K562 (cell line): ENCODE data around the gene IL2RG. TPM values are rescaled to one million over a fixed set of nuclear protein-coding genes. Genes with fewer than 3 reads are reported as not detected.

Experiments
- ATAC-seq: fragments of 200-7000 bp; cut with Tn5 transposase; 3 replicates; pipeline ENCODE4 v1.9.1; 2020; ENCODE audit warnings: moderate library complexity
- BruUV-seq: library from RNA; stranded (reverse); fragments of 400-500 nt; replicated peaks from 2 replicates; lab custom pipeline; 2021; lab: Mats Ljungman, UMichigan
- CTCF ChIA-PET: fragments of 300-600 bp; formaldehyde crosslinking; extraction: SDS; loops from one replicate; lab custom pipeline; 2021; ENCODE audit warnings: low intra/inter-chr PET ratio; lab: Yijun Ruan, JAX
- POLR2A ChIA-PET: fragments of 300-600, 350-650 bp; sonication (Branson Sonifier 250); formaldehyde crosslinking; extraction: SDS; loops from one replicate; lab custom pipeline; 2021; ENCODE audit warnings: antibody characterized with exemption, inconsistent platforms; lab: Yijun Ruan, JAX
- DNase-seq, 4 experiments: peaks; one replicate each; pipeline versions ENCODE4 v3.0.0 to v3.0.0-alpha.2; 2011 to 2018; ENCODE audit warnings: low spot score in 3 of 4, mixed read lengths in 3 of 4; ENCODE audit errors: extremely low read depth in 1 of 4
- FAIRE-seq: peaks from 2 replicates; lab custom pipeline; 2011; peaks lifted over from hg19 to GRCh38; lab: Jason Lieb, UNC
- H2AFZ ChIP-seq: 2 replicates; pipeline ENCODE4 v1.6.0; 2011; ENCODE audit warnings: low read depth, low read length, control low read depth, inconsistent platforms
- H3K27ac ChIP-seq: fragments of 200-600 bp; 3 replicates; pipeline ENCODE4 v1.8.0; 2011; ENCODE audit warnings: low read depth, mild to moderate bottlenecking, control low read depth, inconsistent platforms, low read length, moderate library complexity, mixed read lengths; ENCODE audit errors: extremely low read depth
- H3K27me3 ChIP-seq, 2 experiments: fragments of 300-600 bp in 1 of 2; 2 replicates in 1 of 2; 3 replicates in 1 of 2; pipeline versions ENCODE4 v1.6.0 to v1.8.0; 2011; ENCODE audit warnings: inconsistent platforms in 2 of 2, low read length in 2 of 2, mild to moderate bottlenecking in 1 of 2, mixed read lengths in 1 of 2, moderate library complexity in 1 of 2; ENCODE audit not compliant: control insufficient read depth in 2 of 2, insufficient read depth in 2 of 2
- H3K36me3 ChIP-seq: fragments of 300-600 bp; 3 replicates; pipeline ENCODE4 v1.8.0; 2011; ENCODE audit warnings: mild to moderate bottlenecking, low read length, inconsistent platforms; ENCODE audit not compliant: control insufficient read depth, insufficient read depth
- H3K4me1 ChIP-seq, 2 experiments: fragments of 200-600 bp in 1 of 2; replicated peaks in 1 of 2; 2 replicates in 1 of 2; 3 replicates in 1 of 2; pipeline versions ENCODE4 v1.5.1 to v1.8.0; 2011; ENCODE audit warnings: inconsistent platforms in 2 of 2, low read length in 2 of 2, mild to moderate bottlenecking in 1 of 2, mixed read lengths in 1 of 2, moderate library complexity in 1 of 2; ENCODE audit not compliant: control insufficient read depth in 2 of 2, insufficient read depth in 2 of 2
- H3K4me2 ChIP-seq: 2 replicates; pipeline ENCODE4 v1.6.1; 2011; ENCODE audit warnings: low read length, control low read depth, inconsistent platforms, mixed read lengths; ENCODE audit not compliant: insufficient read depth
- H3K4me3 ChIP-seq: fragments of 200-600 bp; sonication (generic), shearing (Covaris generic); 2 replicates; pipeline ENCODE4 v1.5.1; 2016; ENCODE audit warnings: control low read depth, inconsistent platforms
- H3K79me2 ChIP-seq: fragments of 200-600 bp; 3 replicates; pipeline ENCODE4 v1.8.0; 2011; ENCODE audit warnings: low read length, inconsistent platforms; ENCODE audit not compliant: control insufficient read depth, insufficient read depth
- H3K9ac ChIP-seq, 2 experiments: 2 replicates each; pipeline versions ENCODE4 v1.6.0 to v1.6.1; 2011; ENCODE audit warnings: low read depth in 2 of 2, low read length in 2 of 2, control low read depth in 1 of 2, inconsistent platforms in 1 of 2, mild to moderate bottlenecking in 1 of 2, mixed read lengths in 1 of 2; ENCODE audit not compliant: insufficient read depth in 1 of 2
- H3K9me1 ChIP-seq: one replicate; pipeline ENCODE4 v1.6.0; 2011; ENCODE audit warnings: inconsistent platforms, mild to moderate bottlenecking, low read length, moderate library complexity; ENCODE audit not compliant: control insufficient read depth, insufficient read depth
- H3K9me3 ChIP-seq: replicated peaks from 2 replicates; pipeline ENCODE4 v1.5.1; 2011; ENCODE audit warnings: low read depth, low read length, inconsistent platforms; ENCODE audit not compliant: control insufficient read depth, insufficient read depth
- H4K20me1 ChIP-seq: replicated peaks from 2 replicates; pipeline ENCODE4 v1.6.1; 2011; ENCODE audit warnings: low read length, inconsistent platforms, mixed read lengths; ENCODE audit not compliant: control insufficient read depth, insufficient read depth
- CHD4 ChIP-seq: fragments of 200-600 bp; sonication (generic); IDR thresholded peaks from 3 replicates; pipeline ENCODE4 v1.6.1; 2012; ENCODE audit warnings: low read depth, mild to moderate bottlenecking, mixed read lengths, low read length, inconsistent platforms; ENCODE audit not compliant: insufficient read depth, insufficient replicate concordance, poor library complexity, severe bottlenecking
- GTF2E2 ChIP-seq: fragments of 200-800 bp; sonication (Bioruptor generic); IDR thresholded peaks from 2 replicates; pipeline ENCODE4 v1.6.1; 2016; ENCODE audit warnings: missing genetic modification characterization, missing compliant biosample characterization
- JUN ChIP-seq, 2 experiments: sonication (generic) in 1 of 2; formaldehyde crosslinking in 1 of 2; IDR thresholded peaks; 2 replicates each; pipeline versions ENCODE4 v1.6.1 to v1.8.0; 2012 to 2022; ENCODE audit warnings: borderline replicate concordance in 2 of 2, mild to moderate bottlenecking in 2 of 2, improper control_type of control experiment in 1 of 2, low read depth in 1 of 2, low read length in 1 of 2, missing genetic modification reagents in 1 of 2
- MEF2A ChIP-seq: IDR thresholded peaks from 2 replicates; pipeline ENCODE4 v1.6.1; 2011; ENCODE audit warnings: low read depth, mild to moderate bottlenecking, low read length, moderate library complexity; ENCODE audit not compliant: control insufficient read depth
- NFE2L1 ChIP-seq: fragments of 450-650 bp; IDR thresholded peaks from 2 replicates; pipeline ENCODE4 v1.6.1; 2016; ENCODE audit warnings: missing genetic modification characterization, low read depth, mild to moderate bottlenecking, missing compliant biosample characterization, moderate library complexity, borderline replicate concordance
- SMAD4 ChIP-seq: fragments of 250-450 bp; sonication (Bioruptor Pico); conservative IDR thresholded peaks from 2 replicates; pipeline ENCODE4 v1.8.0; 2021; ENCODE audit warnings: inconsistent platforms, mild to moderate bottlenecking, moderate library complexity
- TARDBP ChIP-seq: fragments of 450-650 bp; IDR thresholded peaks from 2 replicates; pipeline ENCODE4 v1.6.1; 2016
- TRIM24 ChIP-seq, 2 experiments: fragments of 450-650 bp; IDR thresholded peaks; 2 replicates each; pipeline ENCODE4 v1.6.1; 2016
- XRCC5 ChIP-seq: fragments of 200-400 bp; formaldehyde crosslinking; IDR thresholded peaks from 2 replicates; pipeline ENCODE4 v1.6.1; 2017; ENCODE audit warnings: low read depth, mild to moderate bottlenecking, low read length
- ZC3H11A ChIP-seq: IDR thresholded peaks from 2 replicates; pipeline ENCODE4 v1.6.1; 2012; ENCODE audit warnings: low read depth, low read length, improper control_type of control experiment
- WGBS: fragments of 100-300 bp; shearing (Covaris generic); methylation state at CpG from one replicate; pipeline ENCODE4 v1.1.6; 2016; ENCODE audit warnings: low coverage, mixed read lengths; ENCODE audit not compliant: insufficient coverage; ENCODE audit errors: missing lambda C conversion rate; 5-methylcytosine and 5-hydroxymethylcytosine counted together
- in situ Hi-C: fragments of 300-500 bp; cut with MboI; formaldehyde crosslinking; loops from 4 replicates; pipeline ENCODE4 v1.15.0; 2018; ENCODE audit warnings: inconsistent platforms, mixed read lengths
- intact Hi-C: fragments of 100-400 bp; cut with micrococcal nuclease; formaldehyde crosslinking; loops from 2 replicates; pipeline ENCODE4 v1.14.2; 2022
- polyA plus RNA-seq, 8 experiments: library from polyadenylated mRNA; depleted of rRNA in 4 of 8; stranded (reverse) in 5 of 8; unstranded in 3 of 8; fragments of >200 nt; fragmentation: Nextera tagmentation in 2 of 8; fragmentation: Illumina TruSeq in 1 of 8; extraction: Ambion mirVana in 2 of 8; extraction: Trizol in 1 of 8; gene quantifications; 2 replicates each; pipeline versions ENCODE4 v1.2.1 to v1.2.3, GENCODE V29; 2011 to 2014; ENCODE audit warnings: inconsistent platforms in 1 of 8, missing spikeins in 1 of 8
- total RNA-seq, 7 experiments: library from RNA; depleted of rRNA in 6 of 7; stranded (reverse); fragments of >200 nt in 6 of 7; fragmentation: Illumina TruSeq in 2 of 7; extraction: Trizol in 2 of 7; gene quantifications; 2 replicates each; pipeline versions ENCODE4 v1.2.1 to v1.2.3, GENCODE V29; 2011 to 2021; ENCODE audit warnings: low replicate concordance in 1 of 7
- TF ChIP-seq, protein P1 (sequence below): fragments of 450-650 bp; formaldehyde crosslinking; IDR thresholded peaks from 2 replicates; pipeline ENCODE4 v1.4.0; 2020; ENCODE audit warnings: mild to moderate bottlenecking, mixed read lengths
- TF ChIP-seq, protein P2 (sequence below): fragments of 250-450 bp; sonication (Bioruptor Pico); IDR thresholded peaks from 2 replicates; pipeline ENCODE4 v1.9.0; 2021; ENCODE audit warnings: mild to moderate bottlenecking
- TF ChIP-seq, protein P3 (sequence below), 2 experiments: IDR thresholded peaks; 2 replicates each; pipeline ENCODE4 v1.6.1; 2012; ENCODE audit warnings: improper control_type of control experiment in 2 of 2, low read depth in 2 of 2, low read length in 2 of 2, borderline replicate concordance in 1 of 2
- TF ChIP-seq, protein P4 (sequence below), 2 experiments: fragments of 450-650 bp in 1 of 2; IDR thresholded peaks; 2 replicates each; pipeline ENCODE4 v1.6.1; 2011 to 2017; ENCODE audit warnings: low read depth in 2 of 2, antibody characterized with exemption in 1 of 2, borderline replicate concordance in 1 of 2, low read length in 1 of 2, mild to moderate bottlenecking in 1 of 2, mixed read lengths in 1 of 2; ENCODE audit not compliant: control insufficient read depth in 1 of 2

Gene IL2RG
- total and polyA plus RNA-seq, 9 of the 15 experiments (the other 6 are each of a cell fraction or from before 2014, with no cell fraction given), result 5.5 to 55.4 (median 19.7) TPM

DNA sequence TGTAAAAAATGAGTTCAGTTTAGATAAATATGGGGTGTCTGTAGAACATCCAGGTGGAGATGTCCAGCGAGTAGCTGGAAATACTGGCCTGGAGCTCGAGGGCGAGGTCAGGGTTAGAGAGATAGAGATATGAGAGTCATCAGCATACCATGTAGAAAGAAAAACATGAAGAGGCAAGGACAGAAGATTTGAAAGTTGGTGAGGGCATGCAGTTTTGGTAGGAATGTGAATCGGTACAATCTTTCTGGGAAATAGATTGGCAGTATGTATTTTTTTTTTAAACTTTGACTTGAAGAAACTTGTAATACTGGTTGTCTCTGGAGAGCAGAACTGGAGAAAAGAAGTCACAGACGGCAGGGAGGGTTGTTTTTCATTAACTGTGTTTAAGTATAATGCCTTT, 40.8 kb downstream of the IL2RG start:
- H3K9ac ChIP-seq, result no peak overlapping the region
- no TSS peak for BruUV-seq
- peaks cover 5% of the 10 kb centered on the region; the same call in 2 of the 3 replicates for H3K36me3 ChIP-seq
- no peaks in the 10 kb centered on the region; the same call in 1 of the 2 replicates for H4K20me1 ChIP-seq
- no peak overlapping the region for H3K4me3 ChIP-seq
- H3K9me1 ChIP-seq, result no peaks in the 10 kb centered on the region
- H3K4me2 ChIP-seq, result no peak overlapping the region; the same call in 1 of the 2 replicates
- DNase-seq, result no peak
- no peak for ATAC-seq
- ChIA-PET CTCF (interaction anchor here (0.6 kb wide), 1 partner anchor 29 kb away, joined by 3 read pairs; no protein-coding TSS in a partner anchor), POLR2A (no interaction called here)
- intact Hi-C loops (no loop called here), in situ Hi-C loops (no loop called here)
- FAIRE-seq, result no peak
- peaks cover 0 to 11% of the 10 kb centered on the region in 2 experiments; a peak in 2 of 5 replicates for H3K4me1 ChIP-seq
- 5% methylated on average over 5 of the region's 5 CpGs for WGBS
- no peak overlapping the region for H3K27ac ChIP-seq
- H2AFZ ChIP-seq, result peak overlapping the region; percentile 63; the same call in 1 of the 2 replicates
- H3K9me3 ChIP-seq, result no peaks in the 10 kb centered on the region
- peaks cover 20% of the 10 kb centered on the region for H3K79me2 ChIP-seq
- H3K27me3 ChIP-seq, result no peaks in the 10 kb centered on the region
- TF ChIP-seq, protein P1, sequence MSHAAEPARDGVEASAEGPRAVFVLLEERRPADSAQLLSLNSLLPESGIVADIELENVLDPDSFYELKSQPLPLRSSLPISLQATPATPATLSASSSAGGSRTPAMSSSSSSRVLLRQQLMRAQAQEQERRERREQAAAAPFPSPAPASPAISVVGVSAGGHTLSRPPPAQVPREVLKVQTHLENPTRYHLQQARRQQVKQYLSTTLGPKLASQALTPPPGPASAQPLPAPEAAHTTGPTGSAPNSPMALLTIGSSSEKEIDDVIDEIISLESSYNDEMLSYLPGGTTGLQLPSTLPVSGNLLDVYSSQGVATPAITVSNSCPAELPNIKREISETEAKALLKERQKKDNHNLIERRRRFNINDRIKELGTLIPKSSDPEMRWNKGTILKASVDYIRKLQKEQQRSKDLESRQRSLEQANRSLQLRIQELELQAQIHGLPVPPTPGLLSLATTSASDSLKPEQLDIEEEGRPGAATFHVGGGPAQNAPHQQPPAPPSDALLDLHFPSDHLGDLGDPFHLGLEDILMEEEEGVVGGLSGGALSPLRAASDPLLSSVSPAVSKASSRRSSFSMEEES (CRISPR knock-in tag), result no peak
- TF ChIP-seq, protein P2, sequence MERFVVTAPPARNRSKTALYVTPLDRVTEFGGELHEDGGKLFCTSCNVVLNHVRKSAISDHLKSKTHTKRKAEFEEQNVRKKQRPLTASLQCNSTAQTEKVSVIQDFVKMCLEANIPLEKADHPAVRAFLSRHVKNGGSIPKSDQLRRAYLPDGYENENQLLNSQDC, result no peak
- TF ChIP-seq GTF2E2 (tag) (no peak), NFE2L1 (tag) (no peak), JUN (IDR thresholded peaks at IDR 0.05; ENCODE audit: borderline replicate concordance, low read depth, low read length) (no peak), JUN (CRISPR knock-in tag; IDR thresholded peaks at IDR 0.05; ENCODE audit: borderline replicate concordance) (no peak), XRCC5 (no peak), TARDBP (no peak), MEF2A (no peak), TRIM24 (IDR thresholded peaks at IDR 0.05) (no peak), SMAD4 (no peak), ZC3H11A (no peak), CHD4 (no peak)
- TF ChIP-seq, protein P3, sequence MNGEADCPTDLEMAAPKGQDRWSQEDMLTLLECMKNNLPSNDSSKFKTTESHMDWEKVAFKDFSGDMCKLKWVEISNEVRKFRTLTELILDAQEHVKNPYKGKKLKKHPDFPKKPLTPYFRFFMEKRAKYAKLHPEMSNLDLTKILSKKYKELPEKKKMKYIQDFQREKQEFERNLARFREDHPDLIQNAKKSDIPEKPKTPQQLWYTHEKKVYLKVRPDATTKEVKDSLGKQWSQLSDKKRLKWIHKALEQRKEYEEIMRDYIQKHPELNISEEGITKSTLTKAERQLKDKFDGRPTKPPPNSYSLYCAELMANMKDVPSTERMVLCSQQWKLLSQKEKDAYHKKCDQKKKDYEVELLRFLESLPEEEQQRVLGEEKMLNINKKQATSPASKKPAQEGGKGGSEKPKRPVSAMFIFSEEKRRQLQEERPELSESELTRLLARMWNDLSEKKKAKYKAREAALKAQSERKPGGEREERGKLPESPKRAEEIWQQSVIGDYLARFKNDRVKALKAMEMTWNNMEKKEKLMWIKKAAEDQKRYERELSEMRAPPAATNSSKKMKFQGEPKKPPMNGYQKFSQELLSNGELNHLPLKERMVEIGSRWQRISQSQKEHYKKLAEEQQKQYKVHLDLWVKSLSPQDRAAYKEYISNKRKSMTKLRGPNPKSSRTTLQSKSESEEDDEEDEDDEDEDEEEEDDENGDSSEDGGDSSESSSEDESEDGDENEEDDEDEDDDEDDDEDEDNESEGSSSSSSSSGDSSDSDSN (IDR thresholded peaks at IDR 0.05; ENCODE audit: borderline replicate concordance in 1 of 2, low read depth in 2 of 2, low read length in 2 of 2), result no peak
- TF ChIP-seq, protein P4, sequence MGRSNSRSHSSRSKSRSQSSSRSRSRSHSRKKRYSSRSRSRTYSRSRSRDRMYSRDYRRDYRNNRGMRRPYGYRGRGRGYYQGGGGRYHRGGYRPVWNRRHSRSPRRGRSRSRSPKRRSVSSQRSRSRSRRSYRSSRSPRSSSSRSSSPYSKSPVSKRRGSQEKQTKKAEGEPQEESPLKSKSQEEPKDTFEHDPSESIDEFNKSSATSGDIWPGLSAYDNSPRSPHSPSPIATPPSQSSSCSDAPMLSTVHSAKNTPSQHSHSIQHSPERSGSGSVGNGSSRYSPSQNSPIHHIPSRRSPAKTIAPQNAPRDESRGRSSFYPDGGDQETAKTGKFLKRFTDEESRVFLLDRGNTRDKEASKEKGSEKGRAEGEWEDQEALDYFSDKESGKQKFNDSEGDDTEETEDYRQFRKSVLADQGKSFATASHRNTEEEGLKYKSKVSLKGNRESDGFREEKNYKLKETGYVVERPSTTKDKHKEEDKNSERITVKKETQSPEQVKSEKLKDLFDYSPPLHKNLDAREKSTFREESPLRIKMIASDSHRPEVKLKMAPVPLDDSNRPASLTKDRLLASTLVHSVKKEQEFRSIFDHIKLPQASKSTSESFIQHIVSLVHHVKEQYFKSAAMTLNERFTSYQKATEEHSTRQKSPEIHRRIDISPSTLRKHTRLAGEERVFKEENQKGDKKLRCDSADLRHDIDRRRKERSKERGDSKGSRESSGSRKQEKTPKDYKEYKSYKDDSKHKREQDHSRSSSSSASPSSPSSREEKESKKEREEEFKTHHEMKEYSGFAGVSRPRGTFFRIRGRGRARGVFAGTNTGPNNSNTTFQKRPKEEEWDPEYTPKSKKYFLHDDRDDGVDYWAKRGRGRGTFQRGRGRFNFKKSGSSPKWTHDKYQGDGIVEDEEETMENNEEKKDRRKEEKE (IDR thresholded peaks at IDR 0.05; ENCODE audit: borderline replicate concordance in 1 of 2, control insufficient read depth in 1 of 2, low read depth in 2 of 2, low read length in 1 of 2), result no peak
